HEK293T (cell line): ENCODE data around the gene HMG20B.

Experiments used
- CTCF ChIA-PET: fragments of 350-600 bp; formaldehyde crosslinking; extraction: SDS; loops from one replicate; lab custom pipeline; 2021; ENCODE audit warnings: antibody characterized with exemption, inconsistent platforms; lab: Yijun Ruan, JAX
- POLR2A ChIA-PET: fragments of 350-600 bp; formaldehyde crosslinking; extraction: SDS; loops from one replicate; lab custom pipeline; 2020; ENCODE audit warnings: antibody characterized with exemption, inconsistent platforms; lab: Yijun Ruan, JAX
- DNase-seq: peaks from one replicate; pipeline ENCODE4 v3.0.0; 2012; ENCODE audit warnings: mixed read lengths; ENCODE audit errors: extremely low spot score
- ARNT ChIP-seq: fragments of 450-650 bp; IDR thresholded peaks from 2 replicates; pipeline ENCODE4 v1.6.1; 2017; ENCODE audit warnings: mild to moderate bottlenecking
- BHLHE40 ChIP-seq: fragments of 450-650 bp; IDR thresholded peaks from 2 replicates; pipeline ENCODE4 v1.6.1; 2016; ENCODE audit warnings: mild to moderate bottlenecking, moderate library complexity, borderline replicate concordance
- CTBP1 ChIP-seq: fragments of 450-650 bp; IDR thresholded peaks from 2 replicates; pipeline ENCODE4 v1.6.1; 2016; ENCODE audit warnings: borderline replicate concordance
- ELF4 ChIP-seq: fragments of 450-650 bp; IDR thresholded peaks from 2 replicates; pipeline ENCODE4 v1.6.1; 2017; ENCODE audit warnings: antibody characterized with exemption
- FOXA1 ChIP-seq: fragments of 450-650 bp; IDR thresholded peaks from 2 replicates; pipeline ENCODE4 v1.6.1; 2016; ENCODE audit warnings: mild to moderate bottlenecking
- FOXK2 ChIP-seq: fragments of 450-650 bp; IDR thresholded peaks from 2 replicates; pipeline ENCODE4 v1.6.1; 2016; ENCODE audit warnings: mild to moderate bottlenecking
- FOXM1 ChIP-seq: fragments of 450-650 bp; IDR thresholded peaks from 2 replicates; pipeline ENCODE4 v1.6.1; 2017; ENCODE audit warnings: mild to moderate bottlenecking, borderline replicate concordance
- HDGF ChIP-seq: fragments of 450-650 bp; IDR thresholded peaks from 2 replicates; pipeline ENCODE4 v1.6.1; 2017; ENCODE audit warnings: antibody characterized with exemption, borderline replicate concordance
- L3MBTL2 ChIP-seq: fragments of 450-650 bp; conservative IDR thresholded peaks from 2 replicates; pipeline ENCODE4 v1.6.1; 2016; ENCODE audit warnings: mild to moderate bottlenecking
- LEF1 ChIP-seq: fragments of 450-650 bp; IDR thresholded peaks from 2 replicates; pipeline ENCODE4 v1.6.1; 2017; ENCODE audit warnings: mild to moderate bottlenecking, borderline replicate concordance
- NFRKB ChIP-seq: fragments of 450-650 bp; IDR thresholded peaks from 2 replicates; pipeline ENCODE4 v1.6.1; 2016; ENCODE audit warnings: mild to moderate bottlenecking, moderate library complexity
- PKNOX1 ChIP-seq: fragments of 450-650 bp; IDR thresholded peaks from 2 replicates; pipeline ENCODE4 v1.6.1; 2016
- SP1 ChIP-seq: fragments of 450-650 bp; IDR thresholded peaks from 2 replicates; pipeline ENCODE4 v1.6.1; 2017
- SUZ12 ChIP-seq: fragments of 450-650 bp; IDR thresholded peaks from 2 replicates; pipeline ENCODE4 v1.6.1; 2016; ENCODE audit warnings: mild to moderate bottlenecking
- TARDBP ChIP-seq: fragments of 450-650 bp; IDR thresholded peaks from 2 replicates; pipeline ENCODE4 v1.6.1; 2016
- ZNF384 ChIP-seq: fragments of 450-650 bp; IDR thresholded peaks from 2 replicates; pipeline ENCODE4 v1.6.1; 2016

Gene HMG20B

GRCh38 chr19:3606690-3607289, 34.0 kb downstream of the HMG20B start, which contains the start of gene TBXA2R:
TBXA2R (minus strand) TSS chr19:3606875; CDS start chr19:3600634, 6,241 bp downstream.
- ChIA-PET POLR2A (interaction anchor here (1.0 kb wide), 1 partner anchor 156 kb away, joined by 4 read pairs; the partner anchor contains the start of gene MRPL54), CTCF (no interaction called here)
- no peak for TF ChIP-seq SP1
- TF ChIP-seq HDGF, result 0 out of 2 replicates have a peak, but pooled peaks have one; percentile 70
- TF ChIP-seq NFRKB, result no peak
- TF ChIP-seq ARNT, result no peak
- DNase-seq, result peak; percentile 79

- ChIA-PET CTCF (interaction anchor here (0.6 to 1.6 kb wide), 5 partner anchors 11 to 600 kb away, joined by 4 to 8 read pairs (median 4); no protein-coding TSS in a partner anchor), POLR2A (interaction anchor here (1.0 to 1.4 kb wide), 3 partner anchors 16 to 155 kb away, joined by 3 to 7 read pairs (median 4); partner anchors contain the start of gene MRPL54)
- no peak for DNase-seq
- TF ChIP-seq ARNT, result no peak
- no peak for TF ChIP-seq HDGF
- no peak for TF ChIP-seq BHLHE40
- no peak for TF ChIP-seq CTBP1
- TF ChIP-seq TARDBP, result no peak
- TF ChIP-seq FOXM1, result no peak
- no peak for TF ChIP-seq SUZ12
- TF ChIP-seq FOXK2, result no peak
Measured at GRCh38 chr19:3607303-3608078, 34.7 kb downstream of the HMG20B start.

- CTCF ChIA-PET, result interaction anchor here (0.9 to 1.6 kb wide), 4 partner anchors 11 to 33 kb away, joined by 4 to 8 read pairs (median 4); no protein-coding TSS in a partner anchor
- no peak for TF ChIP-seq ARNT
- TF ChIP-seq FOXM1, result no peak
- TF ChIP-seq CTBP1, result no peak
- no peak for TF ChIP-seq L3MBTL2
- no peak for TF ChIP-seq SUZ12
- TF ChIP-seq FOXK2, result no peak
- TF ChIP-seq ELF4, result no peak
- no peak for TF ChIP-seq NFRKB
- POLR2A ChIA-PET, result interaction anchor here (1.4 kb wide), 2 partner anchors 15 to 16 kb away, joined by 3 to 7 read pairs; no protein-coding TSS in a partner anchor
- DNase-seq, result no peak
Measured at GRCh38 chr19:3608079-3608641, 35.4 kb downstream of the HMG20B start.

- CTCF ChIA-PET, result interaction anchor here (0.6 to 1.6 kb wide), 3 partner anchors 10 to 304 kb away, joined by 3 to 8 read pairs (median 4); no protein-coding TSS in a partner anchor
- no peak for DNase-seq
- POLR2A ChIA-PET, result interaction anchor here (1.4 kb wide), 2 partner anchors 14 to 17 kb away, joined by 3 to 7 read pairs; no protein-coding TSS in a partner anchor
- no peak for TF ChIP-seq ZNF384
- no peak for TF ChIP-seq LEF1
- no peak for TF ChIP-seq HDGF
- no peak for TF ChIP-seq TARDBP
- no peak for TF ChIP-seq ARNT
- no peak for TF ChIP-seq PKNOX1
- TF ChIP-seq FOXA1, result no peak
- TF ChIP-seq BHLHE40, result no peak
- TF ChIP-seq L3MBTL2, result no peak
- TF ChIP-seq FOXM1, result no peak
- no peak for TF ChIP-seq NFRKB
Measured at GRCh38 chr19:3608750-3609322, 36.1 kb downstream of the HMG20B start.

- CTCF ChIA-PET, result no interaction called here
Measured at GRCh38 chr19:3609779-3610719, 37.3 kb downstream of the HMG20B start.

More at GRCh38 chr19:3609779-3610719, 37.3 kb downstream of the HMG20B start:
- POLR2A ChIA-PET, result no interaction called here
- no peak for TF ChIP-seq TARDBP
- no peak for TF ChIP-seq SUZ12
- TF ChIP-seq HDGF, result no peak
- TF ChIP-seq CTBP1, result no peak
- no peak for TF ChIP-seq FOXK2
- TF ChIP-seq ARNT, result no peak
- no peak for TF ChIP-seq FOXM1
- no peak for TF ChIP-seq SP1
- no peak for TF ChIP-seq FOXA1
- TF ChIP-seq NFRKB, result no peak
- DNase-seq, result no peak
